GM23248 (cell line): Measurements from ENCODE around the gene DDX25.

Experiments
- EZH2 ChIP-seq: fragments of 200-600 bp; sonication (generic); IDR thresholded peaks from 2 replicates; pipeline ENCODE4 v1.6.1; 2018; ENCODE audit warnings: antibody characterized with exemption, mild to moderate bottlenecking; ENCODE audit not compliant: insufficient read depth, poor library complexity, severe bottlenecking
- EZH2phosphoT487 ChIP-seq: fragments of 200-600 bp; sonication (generic); IDR thresholded peaks from 2 replicates; pipeline ENCODE4 v1.6.1; 2018; ENCODE audit warnings: antibody characterized with exemption, moderate library complexity, mild to moderate bottlenecking, low read depth; ENCODE audit not compliant: insufficient read depth

DNA sequence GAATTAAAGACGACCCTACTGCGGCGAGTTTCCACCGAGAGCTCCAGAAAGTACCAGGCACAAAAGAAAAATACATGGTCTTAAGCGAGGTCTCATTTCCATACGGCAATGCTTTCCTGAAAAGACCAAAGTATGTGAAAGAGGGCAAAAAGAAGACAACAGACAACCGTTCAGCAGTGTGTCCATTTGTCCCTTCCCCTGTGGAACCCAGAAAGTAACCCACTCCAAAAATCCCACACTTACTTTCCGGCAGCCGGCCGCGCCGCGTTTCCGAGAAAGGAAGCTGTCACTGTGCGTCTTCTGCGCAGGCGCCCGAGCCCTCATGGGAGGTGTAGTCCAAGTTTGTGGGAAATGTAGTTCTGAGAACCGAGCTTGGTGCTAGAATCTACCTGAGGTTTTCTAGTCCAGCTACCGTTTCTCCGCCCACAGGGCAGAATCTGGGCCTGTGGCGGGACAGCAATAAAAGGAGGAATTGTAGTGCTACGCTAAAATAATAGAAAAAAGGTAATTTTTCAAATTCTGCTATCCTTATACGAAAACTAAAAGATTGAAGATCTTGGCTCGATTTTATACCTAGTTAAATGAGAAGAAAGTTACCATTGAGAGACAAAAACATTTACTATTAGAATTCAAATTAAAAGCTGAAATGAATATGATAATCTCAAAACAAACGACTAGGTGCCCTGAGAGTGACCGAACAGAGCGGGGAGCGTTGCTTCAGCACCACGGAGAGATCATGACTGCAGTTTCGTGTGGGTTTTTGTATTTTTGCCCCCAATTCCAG, 1.2 kb upstream of the DDX25 start, which contains the start of gene PUS3:
- TF ChIP-seq EZH2phosphoT487 (no peak), EZH2 (no peak)
